SK-N-MC (cell line): ENCODE measurements around the gene KRT40.

Source experiments
- EZH2 ChIP-seq: fragments of 200-600 bp; sonication (generic); IDR thresholded peaks from one replicate; pipeline ENCODE4 v1.6.1; 2017; ENCODE audit warnings: antibody characterized with exemption
- FOXP2 ChIP-seq: optimal IDR thresholded peaks from 2 replicates; pipeline ENCODE3; 2011; ENCODE audit warnings: mild to moderate bottlenecking, moderate library complexity; ENCODE audit not compliant: insufficient read depth; ENCODE audit errors: extremely low read length, control extremely low read depth
- POLR2AphosphoS5 ChIP-seq: IDR thresholded peaks from 2 replicates; pipeline ENCODE4 v1.6.1; 2012; ENCODE audit warnings: mild to moderate bottlenecking, low read depth, low read length, borderline replicate concordance

DNA sequence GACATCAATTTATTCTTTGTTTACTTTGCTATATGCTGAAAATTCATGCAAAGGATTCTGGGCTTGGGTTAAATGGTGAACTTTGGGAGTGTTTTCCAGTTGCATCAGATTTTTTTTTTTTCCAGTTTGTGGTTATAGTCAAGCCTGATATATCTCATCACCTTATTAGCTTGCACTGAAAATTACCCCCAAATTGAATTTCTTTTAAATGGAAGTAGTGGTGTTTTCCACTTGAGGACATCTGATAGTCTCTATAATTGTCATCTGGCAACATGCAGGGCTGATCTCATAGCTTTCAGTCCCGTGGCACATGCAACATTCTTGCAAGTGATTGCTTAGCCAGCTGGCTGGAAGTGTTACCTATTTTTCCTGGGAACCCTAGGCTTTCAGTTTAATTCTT lies 29.5 kb upstream of the KRT40 start:
- TF ChIP-seq EZH2 (no peak), POLR2AphosphoS5 (no peak), FOXP2 (no peak)
